HCT116 (cell line): ENCODE results near the gene ZNF605. TPM values are rescaled to one million over a fixed set of nuclear protein-coding genes. Genes with fewer than 3 reads are reported as not detected.

Source experiments
- ATAC-seq: fragments of 200-7000 bp; cut with Tn5 transposase; 2 replicates; pipeline ENCODE4 v1.9.1; 2020; ENCODE audit warnings: mild to moderate bottlenecking, moderate library complexity
- BruUV-seq: library from RNA; stranded (reverse); fragments of 400-500 nt; replicated peaks from 2 replicates; lab custom pipeline; 2021; lab: Mats Ljungman, UMichigan
- CTCF ChIA-PET: fragments of 300-600 bp; sonication (Branson Sonifier 250); formaldehyde crosslinking; loops from one replicate; lab custom pipeline; 2021; ENCODE audit warnings: antibody characterized with exemption; lab: Charles Lee
- POLR2A ChIA-PET: fragments of 300-600, 350-600 bp; sonication (Branson Sonifier 250); formaldehyde crosslinking; loops from one replicate; lab custom pipeline; 2021; ENCODE audit warnings: antibody characterized with exemption; lab: Charles Lee
- RAD21 ChIA-PET, 2 experiments: fragments of 300-600 bp; sonication (Branson Sonifier 250); formaldehyde crosslinking; loops; one replicate each; lab custom pipeline; 2023; ENCODE audit warnings: low total read pairs in 2 of 2; ENCODE audit not compliant: uncharacterized antibody in 2 of 2, unreplicated experiment in 2 of 2, low non-redundant PET in 1 of 2; lab: Charles Lee
- DNase-seq: peaks from one replicate; pipeline ENCODE4 v3.0.0-alpha.2; 2010; ENCODE audit warnings: low read depth, low spot score
- H2AFZ ChIP-seq: fragments of 200-600 bp; shearing (Covaris generic), sonication (generic); 2 replicates; pipeline ENCODE4 v1.6.1; 2017; ENCODE audit warnings: low read depth, mixed run types, mixed read lengths, antibody characterized with exemption, low read length; ENCODE audit not compliant: poor library complexity, severe bottlenecking
- H3K27ac ChIP-seq: 2 replicates; pipeline ENCODE4 v1.5.1; 2012; ENCODE audit warnings: low read depth, low read length
- H3K27me3 ChIP-seq: fragments of 200-600 bp; sonication (generic); 2 replicates; pipeline ENCODE4 v1.6.1; 2016; ENCODE audit warnings: mixed run types, low read length, mixed read lengths; ENCODE audit not compliant: insufficient read depth
- H3K36me3 ChIP-seq, 2 experiments: fragments of 200-500 bp in 1 of 2; fragments of 200-600 bp in 1 of 2; sonication (Bioruptor generic) in 1 of 2; sonication (generic) in 1 of 2; 2 replicates each; pipeline versions ENCODE4 v1.5.1 to v1.6.1; 2014 to 2016; ENCODE audit warnings: low read length in 2 of 2, inconsistent platforms in 1 of 2, mixed read lengths in 1 of 2, mixed run types in 1 of 2; ENCODE audit not compliant: insufficient read depth in 2 of 2, control insufficient read depth in 1 of 2
- H3K4me1 ChIP-seq, 2 experiments: fragments of 200-600 bp in 1 of 2; sonication (generic) in 1 of 2; 2 replicates each; pipeline versions ENCODE4 v1.5.1 to v1.6.1; 2012 to 2017; ENCODE audit warnings: low read length in 2 of 2, inconsistent platforms in 1 of 2, mild to moderate bottlenecking in 1 of 2, mixed read lengths in 1 of 2, mixed run types in 1 of 2, moderate library complexity in 1 of 2; ENCODE audit not compliant: insufficient read depth in 2 of 2, control insufficient read depth in 1 of 2
- H3K4me2 ChIP-seq: fragments of 200-600 bp; sonication (generic); 2 replicates; pipeline ENCODE4 v1.6.1; 2017; ENCODE audit warnings: mixed run types, low read length, mixed read lengths
- H3K4me3 ChIP-seq, 2 experiments: fragments of 200-600 bp in 1 of 2; sonication (generic) in 1 of 2; replicated peaks in 1 of 2; 2 replicates each; pipeline ENCODE4 v1.5.1; 2011 to 2016; ENCODE audit warnings: low read length in 2 of 2, control low read depth in 1 of 2, low read depth in 1 of 2, mild to moderate bottlenecking in 1 of 2, mixed read lengths in 1 of 2, mixed run types in 1 of 2
- H3K79me2 ChIP-seq: fragments of 200-600 bp; sonication (generic); 2 replicates; pipeline ENCODE4 v1.6.1; 2017; ENCODE audit warnings: mild to moderate bottlenecking, mixed run types, low read length, moderate library complexity, mixed read lengths; ENCODE audit not compliant: insufficient read depth
- H3K9ac ChIP-seq: fragments of 200-600 bp; sonication (generic); 2 replicates; pipeline ENCODE4 v1.6.1; 2016; ENCODE audit warnings: low read length, mixed read lengths
- H3K9me2 ChIP-seq: fragments of 200-600 bp; sonication (generic), shearing (Covaris generic); 2 replicates; pipeline ENCODE4 v1.6.1; 2017; ENCODE audit warnings: mixed run types, mild to moderate bottlenecking, moderate library complexity; ENCODE audit not compliant: insufficient read depth
- H3K9me3 ChIP-seq, 2 experiments: fragments of 200-500 bp in 1 of 2; fragments of 200-600 bp in 1 of 2; sonication (Bioruptor generic) in 1 of 2; sonication (generic) in 1 of 2; 2 replicates each; pipeline ENCODE4 v1.6.1; 2014 to 2017; ENCODE audit warnings: low read length in 2 of 2, mixed read lengths in 2 of 2, inconsistent platforms in 1 of 2, low read depth in 1 of 2, mild to moderate bottlenecking in 1 of 2, mixed run types in 1 of 2, moderate library complexity in 1 of 2; ENCODE audit not compliant: control insufficient read depth in 1 of 2, insufficient read depth in 1 of 2
- H4K20me1 ChIP-seq: fragments of 200-600 bp; sonication (generic), shearing (Covaris generic); 2 replicates; pipeline ENCODE4 v1.6.1; 2017; ENCODE audit warnings: mixed run types, mild to moderate bottlenecking, moderate library complexity; ENCODE audit not compliant: insufficient read depth
- CBX3 ChIP-seq: IDR thresholded peaks from 2 replicates; pipeline ENCODE4 v1.6.1; 2012; ENCODE audit warnings: low read depth
- CEBPB ChIP-seq: IDR thresholded peaks from 2 replicates; pipeline ENCODE4 v1.6.1; 2012; ENCODE audit warnings: low read depth
- CTCF ChIP-seq, 3 experiments: fragments of 200-600 bp in 1 of 3; sonication (generic) in 1 of 3; IDR thresholded peaks in 2 of 3; conservative IDR thresholded peaks in 1 of 3; 2 replicates each; pipeline ENCODE4 v1.5.1; 2012 to 2017; ENCODE audit warnings: low read depth in 2 of 3, low read length in 2 of 3, antibody characterized with exemption in 1 of 3, borderline replicate concordance in 1 of 3, control low read depth in 1 of 3, mild to moderate bottlenecking in 1 of 3, mixed read lengths in 1 of 3, mixed run types in 1 of 3, moderate library complexity in 1 of 3; ENCODE audit not compliant: insufficient read depth in 1 of 3
- EGR1 ChIP-seq: IDR thresholded peaks from 2 replicates; pipeline ENCODE4 v1.6.1; 2012; ENCODE audit warnings: low read depth
- FOSL1 ChIP-seq: IDR thresholded peaks from 2 replicates; pipeline ENCODE4 v1.6.1; 2012; ENCODE audit warnings: low read depth
- JUND ChIP-seq: IDR thresholded peaks from 2 replicates; pipeline ENCODE4 v1.6.1; 2012
- POLR2A ChIP-seq: IDR thresholded peaks from 2 replicates; pipeline ENCODE4 v1.7.0; 2011; ENCODE audit warnings: borderline replicate concordance; ENCODE audit not compliant: insufficient read depth, insufficient read length; ENCODE audit errors: extremely low read depth
- POLR2AphosphoS5 ChIP-seq: IDR thresholded peaks from 2 replicates; pipeline ENCODE4 v1.6.1; 2011; ENCODE audit warnings: mild to moderate bottlenecking, low read depth, low read length, moderate library complexity
- RAD21 ChIP-seq: IDR thresholded peaks from 2 replicates; pipeline ENCODE4 v1.6.1; 2012; ENCODE audit warnings: low read depth, mild to moderate bottlenecking
- REST ChIP-seq: IDR thresholded peaks from 2 replicates; pipeline ENCODE4 v1.6.1; 2012; ENCODE audit warnings: low read depth
- YY1 ChIP-seq: IDR thresholded peaks from 2 replicates; pipeline ENCODE4 v1.6.1; 2011; ENCODE audit warnings: low read length, low read depth, moderate library complexity, mild to moderate bottlenecking; ENCODE audit not compliant: insufficient replicate concordance; ENCODE audit errors: extremely low read depth
- ZFX ChIP-seq: fragments of 450-650 bp; IDR thresholded peaks from 2 replicates; pipeline ENCODE4 v1.6.1; 2017
- ZNF274 ChIP-seq: fragments of 200-500 bp; sonication (Bioruptor generic); IDR thresholded peaks from 2 replicates; pipeline ENCODE4 v1.6.1; 2014; ENCODE audit warnings: mild to moderate bottlenecking, low read depth, low read length, inconsistent platforms
- intact Hi-C: fragments of 100-400 bp; cut with micrococcal nuclease; formaldehyde crosslinking; loops from 2 replicates; pipeline ENCODE4 v1.10.0; 2022
- total RNA-seq: library from RNA; stranded (reverse); gene quantifications from one replicate; pipeline ENCODE4 v1.2.1, GENCODE V29; 2021; ENCODE audit not compliant: unreplicated experiment

ZNF605 gene
- total RNA-seq, 1 experiment from 2014 or later, result 0.02 TPM

GRCh38 chr12:132955094-132956010 lies 754 bp downstream of the ZNF605 start:
- Histone ChIP-seq H3K4me1 (no peaks in the 10 kb centered on the region), H4K20me1 (no peaks in the 10 kb centered on the region), H3K27me3 (no peaks in the 10 kb centered on the region), H2AFZ (no peak overlapping the region), H3K4me3 (no peak overlapping the region), H3K4me2 (no peak overlapping the region), H3K9me3 (peaks cover 9 to 20% of the 10 kb centered on the region in 2 experiments; a peak in 2 of 4 replicates), H3K27ac (no peak overlapping the region), H3K9me2 (no peaks in the 10 kb centered on the region), H3K36me3 (no peaks in the 10 kb centered on the region), H3K79me2 (no peaks in the 10 kb centered on the region), H3K9ac (no peak overlapping the region)
- no peak for ATAC-seq
- CTCF ChIA-PET, result no interaction called here
- BruUV-seq, result no TSS peak
- no peak for DNase-seq
- POLR2A ChIA-PET, result no interaction called here
- RAD21 ChIA-PET, result no interaction called here
- intact Hi-C loops, result no loop called here
- TF ChIP-seq JUND (no peak), ZNF274 (no peak)

GRCh38 chr12:132954471-132955048 lies 1.5 kb downstream of the ZNF605 start:
- ChIA-PET POLR2A (no interaction called here), CTCF (no interaction called here), RAD21 (no interaction called here)
- Histone ChIP-seq H3K4me2 (no peak overlapping the region), H3K79me2 (no peaks in the 10 kb centered on the region), H3K36me3 (no peaks in the 10 kb centered on the region), H3K4me3 (no peak overlapping the region), H3K9me3 (peaks cover 15 to 25% of the 10 kb centered on the region in 2 experiments; a peak in 2 of 4 replicates), H4K20me1 (no peaks in the 10 kb centered on the region), H3K27me3 (no peaks in the 10 kb centered on the region), H3K4me1 (no peaks in the 10 kb centered on the region), H3K9me2 (no peaks in the 10 kb centered on the region), H3K9ac (no peak overlapping the region), H3K27ac (no peak overlapping the region), H2AFZ (no peak overlapping the region)
- no peak for ATAC-seq
- intact Hi-C loops, result no loop called here
- no peak for DNase-seq
- BruUV-seq, result no TSS peak
- TF ChIP-seq YY1, result no peak
- TF ChIP-seq JUND, result no peak
- TF ChIP-seq REST, result no peak
- TF ChIP-seq RAD21, result no peak
- TF ChIP-seq FOSL1, result no peak
- TF ChIP-seq CTCF (IDR thresholded peaks at IDR 0.05 in 2 of 3, conservative IDR thresholded peaks at IDR 0.05 in 1 of 3; ENCODE audit: borderline replicate concordance in 1 of 3, insufficient read depth in 1 of 3, low read depth in 2 of 3, low read length in 2 of 3), result no peak
- TF ChIP-seq ZFX, result no peak
- TF ChIP-seq EGR1, result no peak
- no peak for TF ChIP-seq POLR2AphosphoS5
- no peak for TF ChIP-seq CBX3
- TF ChIP-seq POLR2A, result no peak
- no peak for TF ChIP-seq CEBPB
- no peak for TF ChIP-seq ZNF274
